IMR-90 (cell line): Measurements from ENCODE around the gene GJA5. TPM values are rescaled to one million over a fixed set of nuclear protein-coding genes. Genes with fewer than 3 reads are reported as not detected.

Experiments
- ATAC-seq: fragments of 200-7000 bp; cut with Tn5 transposase; 2 replicates; pipeline ENCODE4 v1.9.1; 2020; ENCODE audit warnings: low read depth, mild to moderate bottlenecking, moderate library complexity
- BruUV-seq: library from RNA; stranded (reverse); fragments of 400-500 nt; replicated peaks from 2 replicates; lab custom pipeline; 2021; lab: Mats Ljungman, UMichigan
- CTCF ChIA-PET: fragments of 300-600 bp; formaldehyde crosslinking; extraction: SDS; loops from one replicate; lab custom pipeline; 2021; ENCODE audit warnings: antibody characterized with exemption; lab: Yijun Ruan, JAX
- POLR2A ChIA-PET: fragments of 300-600 bp; sonication (Branson Sonifier 250); formaldehyde crosslinking; loops from one replicate; lab custom pipeline; 2022; ENCODE audit warnings: antibody characterized with exemption; ENCODE audit not compliant: unreplicated experiment; lab: Charles Lee
- DNase-seq: peaks from one replicate; pipeline ENCODE4 v3.0.0; 2013
- H2AFZ ChIP-seq: replicated peaks from 2 replicates; pipeline ENCODE3; 2013; ENCODE audit warnings: low read length, mild to moderate bottlenecking; ENCODE audit not compliant: poor library complexity
- H2AK5ac ChIP-seq: 2 replicates; pipeline ENCODE4 v1.6.1; 2013; ENCODE audit warnings: low read depth, low read length, inconsistent platforms
- H2AK9ac ChIP-seq: replicated peaks from 2 replicates; pipeline ENCODE3; 2013; ENCODE audit warnings: mild to moderate bottlenecking, low read depth, low read length, moderate library complexity; ENCODE audit not compliant: poor library complexity
- H2BK120ac ChIP-seq: 2 replicates; pipeline ENCODE4 v1.6.1; 2013; ENCODE audit warnings: low read depth, low read length, inconsistent platforms
- H2BK15ac ChIP-seq: 3 replicates; pipeline ENCODE4 v1.6.1; 2013; ENCODE audit warnings: low read depth, low read length, inconsistent platforms
- H2BK20ac ChIP-seq: 2 replicates; pipeline ENCODE4 v1.6.1; 2013; ENCODE audit warnings: low read depth, mild to moderate bottlenecking, inconsistent platforms, low read length, moderate library complexity
- H2BK5ac ChIP-seq: 2 replicates; pipeline ENCODE4 v1.6.1; 2013; ENCODE audit warnings: mild to moderate bottlenecking, low read depth, low read length, inconsistent platforms; ENCODE audit not compliant: poor library complexity, severe bottlenecking
- H3K14ac ChIP-seq: replicated peaks from 2 replicates; pipeline ENCODE4 v1.6.1; 2013; ENCODE audit warnings: low read depth, low read length, inconsistent platforms
- H3K18ac ChIP-seq: 2 replicates; pipeline ENCODE4 v1.6.1; 2013; ENCODE audit warnings: low read depth, low read length, control low read depth
- H3K23ac ChIP-seq: 2 replicates; pipeline ENCODE4 v1.6.1; 2013; ENCODE audit warnings: low read depth, low read length, inconsistent platforms
- H3K27ac ChIP-seq: 2 replicates; pipeline ENCODE4 v1.5.1; 2013; ENCODE audit warnings: mild to moderate bottlenecking, control low read depth, low read length; ENCODE audit not compliant: insufficient read depth
- H3K27me3 ChIP-seq: 2 replicates; pipeline ENCODE4 v1.6.1; 2013; ENCODE audit warnings: low read length; ENCODE audit not compliant: control insufficient read depth, insufficient read depth
- H3K36me3 ChIP-seq: 2 replicates; pipeline ENCODE4 v1.6.1; 2013; ENCODE audit warnings: low read length, mixed read lengths; ENCODE audit not compliant: control insufficient read depth, insufficient read depth
- H3K4ac ChIP-seq: 2 replicates; pipeline ENCODE4 v1.6.1; 2013; ENCODE audit warnings: low read depth, low read length, inconsistent platforms
- H3K4me1 ChIP-seq: 2 replicates; pipeline ENCODE4 v1.6.1; 2013; ENCODE audit warnings: low read length, mixed read lengths; ENCODE audit not compliant: control insufficient read depth, insufficient read depth
- H3K4me2 ChIP-seq: 2 replicates; pipeline ENCODE4 v1.6.1; 2013; ENCODE audit warnings: low read depth, mild to moderate bottlenecking, control low read depth, low read length, moderate library complexity
- H3K4me3 ChIP-seq: 2 replicates; pipeline ENCODE4 v1.5.1; 2013; ENCODE audit warnings: low read depth, mild to moderate bottlenecking, control low read depth, low read length, moderate library complexity; ENCODE audit not compliant: insufficient read depth
- H3K56ac ChIP-seq: 2 replicates; pipeline ENCODE4 v1.6.1; 2013; ENCODE audit warnings: low read length, inconsistent platforms; ENCODE audit not compliant: insufficient read depth; ENCODE audit errors: extremely low read depth
- H3K79me1 ChIP-seq, 2 experiments: 2 replicates each; pipeline ENCODE4 v1.6.1; 2013; ENCODE audit warnings: low read length in 2 of 2, inconsistent platforms in 1 of 2, low read depth in 1 of 2
- H3K9ac ChIP-seq: 2 replicates; pipeline ENCODE4 v1.6.1; 2013; ENCODE audit warnings: low read depth, low read length, control low read depth
- H3K9me1 ChIP-seq: 2 replicates; pipeline ENCODE4 v1.6.1; 2013; ENCODE audit warnings: low read length, inconsistent platforms; ENCODE audit not compliant: insufficient read depth
- H3K9me3 ChIP-seq: 2 replicates; pipeline ENCODE4 v1.6.1; 2013; ENCODE audit warnings: low read length; ENCODE audit not compliant: control insufficient read depth, insufficient read depth
- H4K20me1 ChIP-seq: 2 replicates; pipeline ENCODE4 v1.6.1; 2013; ENCODE audit warnings: low read length, inconsistent platforms; ENCODE audit not compliant: insufficient read depth
- H4K5ac ChIP-seq: 2 replicates; pipeline ENCODE4 v1.6.1; 2013; ENCODE audit warnings: mild to moderate bottlenecking, low read depth, low read length, control low read depth
- H4K8ac ChIP-seq, 2 experiments: 2 replicates each; pipeline ENCODE4 v1.6.1; 2013; ENCODE audit warnings: low read depth in 2 of 2, low read length in 2 of 2, control low read depth in 1 of 2, inconsistent platforms in 1 of 2
- H4K91ac ChIP-seq: 2 replicates; pipeline ENCODE4 v1.6.1; 2013; ENCODE audit warnings: low read depth, low read length, inconsistent platforms; ENCODE audit not compliant: insufficient read depth
- CEBPB ChIP-seq: IDR thresholded peaks from 2 replicates; pipeline ENCODE4 v1.6.1; 2012; ENCODE audit warnings: low read depth, low read length, improper control_type of control experiment
- CHD1 ChIP-seq: IDR thresholded peaks from 2 replicates; pipeline ENCODE4 v1.6.1; 2012; ENCODE audit warnings: low read depth, low read length, improper control_type of control experiment
- FOS ChIP-seq: fragments of 150-350 bp; IDR thresholded peaks from 2 replicates; pipeline ENCODE4 v1.6.1; 2016; ENCODE audit warnings: low read depth, low read length
- MAFK ChIP-seq: IDR thresholded peaks from 2 replicates; pipeline ENCODE4 v1.6.1; 2012; ENCODE audit warnings: low read depth, low read length, improper control_type of control experiment
- NFE2L2 ChIP-seq: fragments of 150-350 bp; IDR thresholded peaks from 2 replicates; pipeline ENCODE4 v1.6.1; 2016; ENCODE audit warnings: low read depth, mild to moderate bottlenecking, low read length
- RAD21 ChIP-seq: IDR thresholded peaks from 2 replicates; pipeline ENCODE4 v1.6.1; 2012; ENCODE audit warnings: low read length, improper control_type of control experiment
- RCOR1 ChIP-seq: IDR thresholded peaks from 2 replicates; pipeline ENCODE4 v1.6.1; 2012; ENCODE audit warnings: mild to moderate bottlenecking, low read length, improper control_type of control experiment; ENCODE audit not compliant: insufficient replicate concordance
- RFX5 ChIP-seq: IDR thresholded peaks from 2 replicates; pipeline ENCODE4 v1.8.0; 2012; ENCODE audit warnings: low read depth, mild to moderate bottlenecking, low read length, moderate library complexity
- SMC3 ChIP-seq: fragments of 150-350 bp; IDR thresholded peaks from 2 replicates; pipeline ENCODE4 v1.6.1; 2016; ENCODE audit warnings: low read depth, mild to moderate bottlenecking, antibody characterized with exemption, low read length, moderate library complexity
- WGBS, 2 experiments: methylation state at CpG; one replicate each; pipeline versions ENCODE4 v1.1.5 to v1.1.7; 2013; ENCODE audit warnings: missing lambda C conversion rate in 2 of 2; ENCODE audit not compliant: insufficient read length in 1 of 2; ENCODE audit errors: extremely low coverage in 2 of 2; 5-methylcytosine and 5-hydroxymethylcytosine counted together
- dilution Hi-C: fragments of 300-500 bp; cut with HindIII; formaldehyde crosslinking; loops from one replicate; pipeline ENCODE4 v1.14.3; 2018; ENCODE audit warnings: low sequenced_read_pairs; ENCODE audit not compliant: unreplicated experiment
- in situ Hi-C: fragments of 300-500 bp; cut with MboI; formaldehyde crosslinking; loops from 3 replicates; pipeline ENCODE4 v1.14.3; 2019; ENCODE audit warnings: low sequenced_read_pairs, inconsistent platforms, mixed read lengths
- intact Hi-C: fragments of 100-400 bp; cut with micrococcal nuclease; formaldehyde crosslinking; loops from 2 replicates; pipeline ENCODE4 v1.10.0; 2022
- polyA plus RNA-seq, 3 experiments: library from polyadenylated mRNA; depleted of rRNA; stranded (reverse); fragments of >200 nt; gene quantifications; 2 replicates each; pipeline ENCODE4 v1.2.3, GENCODE V29; 2012; ENCODE audit warnings: low replicate concordance in 1 of 3
- total RNA-seq: library from RNA; depleted of rRNA; stranded (reverse); fragments of >200 nt; gene quantifications from 2 replicates; pipeline ENCODE4 v1.2.3, GENCODE V29; 2012
- TF ChIP-seq, protein P1 (sequence below): conservative IDR thresholded peaks from 2 replicates; pipeline ENCODE4 v1.5.1; 2012; ENCODE audit warnings: mild to moderate bottlenecking, low read depth, low read length, improper control_type of control experiment
- TF ChIP-seq, protein P2 (sequence below): fragments of 150-350 bp; IDR thresholded peaks from 2 replicates; pipeline ENCODE4 v1.6.1; 2016; ENCODE audit warnings: low read depth, mild to moderate bottlenecking, low read length, moderate library complexity, borderline replicate concordance

The GJA5 gene
- total and polyA plus RNA-seq, 2 of the 4 experiments (the other 2 are of a cell fraction) = not detected

DNA sequence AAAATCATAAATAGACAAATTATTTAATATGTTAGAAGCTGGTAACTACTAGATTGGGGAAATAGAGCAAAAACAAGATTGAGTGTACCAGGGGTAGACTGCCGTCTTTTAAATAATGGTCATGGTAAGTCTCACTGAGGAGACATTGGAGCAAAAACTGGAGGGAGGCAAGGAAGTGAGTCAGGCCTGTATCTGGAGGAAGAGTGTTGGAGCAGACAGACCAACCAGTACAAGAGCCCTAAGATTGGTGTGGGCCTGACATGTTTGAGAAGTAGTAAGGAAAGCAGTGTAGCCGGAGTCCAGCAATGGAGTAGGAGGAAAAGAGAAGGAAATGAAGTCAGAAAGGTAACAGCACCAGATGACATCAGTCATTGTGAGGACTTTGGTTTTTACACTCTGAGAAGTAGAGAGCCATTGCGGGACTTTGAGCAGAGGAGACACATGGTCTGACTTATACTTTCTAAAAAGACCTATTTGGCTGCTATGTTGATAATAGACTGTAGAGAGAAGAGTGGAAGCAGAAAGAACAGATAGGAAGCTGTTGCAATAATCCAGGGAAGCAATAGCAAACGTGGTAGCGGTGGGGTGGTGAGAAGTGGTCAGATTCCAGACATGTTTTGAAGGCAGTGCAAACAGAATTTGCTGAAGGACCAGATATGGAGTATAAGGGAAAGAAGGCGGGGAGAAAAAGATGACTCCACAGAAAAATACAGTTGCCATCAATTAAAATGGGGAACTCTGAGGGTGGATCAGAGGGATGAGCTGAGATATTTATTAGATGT lies 44.7 kb upstream of the GJA5 start:
- Histone ChIP-seq H4K8ac (no peak overlapping the region), H3K4me3 (no peak overlapping the region), H3K14ac (no peak overlapping the region), H3K56ac (no peak overlapping the region), H3K4ac (no peak overlapping the region), H3K27me3 (no peaks in the 10 kb centered on the region), H3K23ac (no peak overlapping the region), H2AK9ac (no peak overlapping the region), H3K9ac (no peak overlapping the region), H3K9me3 (no peaks in the 10 kb centered on the region), H3K27ac (no peak overlapping the region), H4K91ac (no peak overlapping the region), H3K36me3 (no peaks in the 10 kb centered on the region), H2BK20ac (no peak overlapping the region), H3K9me1 (no peaks in the 10 kb centered on the region), H3K18ac (no peak overlapping the region), H3K4me1 (no peaks in the 10 kb centered on the region), H4K20me1 (no peaks in the 10 kb centered on the region), H2BK120ac (no peak overlapping the region), H2AK5ac (no peak overlapping the region), H2AFZ (no peak overlapping the region), H3K79me1 (no peaks in the 10 kb centered on the region), H2BK5ac (no peak overlapping the region), H2BK15ac (no peak overlapping the region), H3K4me2 (no peak overlapping the region), H4K5ac (no peak overlapping the region)
- BruUV-seq = no TSS peak
- dilution Hi-C loops (no loop called here), intact Hi-C loops (no loop called here), in situ Hi-C loops (no loop called here)
- DNase-seq (no peak), ATAC-seq (no peak)
- TF ChIP-seq, protein P1, sequence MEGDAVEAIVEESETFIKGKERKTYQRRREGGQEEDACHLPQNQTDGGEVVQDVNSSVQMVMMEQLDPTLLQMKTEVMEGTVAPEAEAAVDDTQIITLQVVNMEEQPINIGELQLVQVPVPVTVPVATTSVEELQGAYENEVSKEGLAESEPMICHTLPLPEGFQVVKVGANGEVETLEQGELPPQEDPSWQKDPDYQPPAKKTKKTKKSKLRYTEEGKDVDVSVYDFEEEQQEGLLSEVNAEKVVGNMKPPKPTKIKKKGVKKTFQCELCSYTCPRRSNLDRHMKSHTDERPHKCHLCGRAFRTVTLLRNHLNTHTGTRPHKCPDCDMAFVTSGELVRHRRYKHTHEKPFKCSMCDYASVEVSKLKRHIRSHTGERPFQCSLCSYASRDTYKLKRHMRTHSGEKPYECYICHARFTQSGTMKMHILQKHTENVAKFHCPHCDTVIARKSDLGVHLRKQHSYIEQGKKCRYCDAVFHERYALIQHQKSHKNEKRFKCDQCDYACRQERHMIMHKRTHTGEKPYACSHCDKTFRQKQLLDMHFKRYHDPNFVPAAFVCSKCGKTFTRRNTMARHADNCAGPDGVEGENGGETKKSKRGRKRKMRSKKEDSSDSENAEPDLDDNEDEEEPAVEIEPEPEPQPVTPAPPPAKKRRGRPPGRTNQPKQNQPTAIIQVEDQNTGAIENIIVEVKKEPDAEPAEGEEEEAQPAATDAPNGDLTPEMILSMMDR = no peak
- TF ChIP-seq NFE2L2 (no peak), CHD1 (no peak), CEBPB (no peak), RCOR1 (no peak), RFX5 (no peak), MAFK (no peak), SMC3 (no peak), RAD21 (no peak), FOS (no peak)
- TF ChIP-seq, protein P2, sequence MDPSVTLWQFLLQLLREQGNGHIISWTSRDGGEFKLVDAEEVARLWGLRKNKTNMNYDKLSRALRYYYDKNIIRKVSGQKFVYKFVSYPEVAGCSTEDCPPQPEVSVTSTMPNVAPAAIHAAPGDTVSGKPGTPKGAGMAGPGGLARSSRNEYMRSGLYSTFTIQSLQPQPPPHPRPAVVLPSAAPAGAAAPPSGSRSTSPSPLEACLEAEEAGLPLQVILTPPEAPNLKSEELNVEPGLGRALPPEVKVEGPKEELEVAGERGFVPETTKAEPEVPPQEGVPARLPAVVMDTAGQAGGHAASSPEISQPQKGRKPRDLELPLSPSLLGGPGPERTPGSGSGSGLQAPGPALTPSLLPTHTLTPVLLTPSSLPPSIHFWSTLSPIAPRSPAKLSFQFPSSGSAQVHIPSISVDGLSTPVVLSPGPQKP = no peak
- POLR2A ChIA-PET = no interaction called here
- WGBS, 2 experiments = 90% methylated on average over 2 of the region's 6 CpGs; no CpG with 5 or more reads in 1 of the 2 experiments
- CTCF ChIA-PET = interaction anchor here (1.0 kb wide), 1 partner anchor 14 kb away, joined by 3 read pairs; no protein-coding TSS in a partner anchor
